ENCODE results near the gene GBF1.

DNA sequence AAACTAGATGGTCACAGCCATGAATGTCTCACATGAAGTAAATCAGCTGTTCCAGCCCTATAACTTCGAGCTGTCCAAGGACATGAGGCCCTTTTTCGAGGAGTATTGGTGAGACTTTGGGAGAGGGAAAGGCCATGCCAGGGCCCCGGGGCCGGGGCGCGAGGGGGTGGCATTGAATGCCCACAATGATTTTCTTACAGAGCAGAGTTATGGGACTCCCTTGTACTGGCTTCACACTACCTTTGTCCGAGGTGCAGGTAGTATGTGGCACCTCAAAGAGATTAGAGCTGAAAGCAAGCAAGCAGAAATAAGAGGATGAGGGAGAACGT, 18.8 kb upstream of the GBF1 start:
- TF ChIP-seq GATA2 (IDR thresholded peaks at IDR 0.05; ENCODE audit: low read depth, low read length) (no peak), GATA3 (IDR thresholded peaks at IDR 0.05; ENCODE audit: low read depth, low read length) (no peak)

All from SH-SY5Y (cell line).